ENCODE measurements around the gene MYOF.
"Not testable (repeated sequence)": the region's sequence is repeated elsewhere in the genome, so short reads cannot be mapped to it uniquely, and the experiment has no call there.

The MYOF gene

DNA sequence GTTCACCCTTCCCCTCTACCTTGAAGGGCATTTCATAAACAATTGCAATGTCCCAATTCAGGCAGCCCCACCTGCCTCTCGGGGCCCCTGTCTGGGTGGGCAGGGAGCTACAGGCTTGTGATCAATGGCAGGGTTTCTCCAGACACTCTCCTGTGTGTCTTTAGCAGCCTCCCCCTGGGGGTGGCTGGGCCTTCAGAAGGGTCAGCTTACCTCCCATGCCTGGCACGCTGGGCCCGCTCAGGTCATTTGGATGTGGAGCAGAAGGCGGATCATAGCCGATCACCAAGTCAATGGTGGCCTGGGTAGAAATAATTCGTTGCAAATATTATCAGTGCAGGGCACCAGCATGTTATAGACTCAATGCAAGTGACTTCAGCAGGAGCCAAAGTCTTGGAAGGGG is 56.3 kb downstream of the MYOF start:
- DNase-seq (ENCODE audit: low spot score): no peak

DNA sequence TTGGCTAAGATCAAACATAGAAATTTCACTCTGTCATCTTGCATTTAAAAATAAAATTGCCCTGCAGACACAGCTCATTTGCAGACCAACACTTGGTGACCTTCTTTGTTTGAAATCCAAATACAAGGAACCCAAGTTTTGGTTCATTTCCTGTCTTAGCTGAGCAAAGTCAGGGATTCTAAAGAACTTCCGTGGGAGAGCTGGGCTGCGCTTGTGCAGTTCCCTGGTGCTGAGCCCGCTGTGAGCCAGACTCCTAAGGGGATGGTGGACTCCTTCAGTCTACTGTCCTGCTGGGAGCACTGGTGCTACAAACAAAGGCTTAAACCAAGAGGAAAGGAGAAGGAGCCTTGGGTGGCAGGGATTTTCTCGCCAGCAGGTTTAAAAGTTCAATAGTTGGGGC is 60.0 kb downstream of the MYOF start:
- DNase-seq (ENCODE audit: low spot score): no peak

DNA sequence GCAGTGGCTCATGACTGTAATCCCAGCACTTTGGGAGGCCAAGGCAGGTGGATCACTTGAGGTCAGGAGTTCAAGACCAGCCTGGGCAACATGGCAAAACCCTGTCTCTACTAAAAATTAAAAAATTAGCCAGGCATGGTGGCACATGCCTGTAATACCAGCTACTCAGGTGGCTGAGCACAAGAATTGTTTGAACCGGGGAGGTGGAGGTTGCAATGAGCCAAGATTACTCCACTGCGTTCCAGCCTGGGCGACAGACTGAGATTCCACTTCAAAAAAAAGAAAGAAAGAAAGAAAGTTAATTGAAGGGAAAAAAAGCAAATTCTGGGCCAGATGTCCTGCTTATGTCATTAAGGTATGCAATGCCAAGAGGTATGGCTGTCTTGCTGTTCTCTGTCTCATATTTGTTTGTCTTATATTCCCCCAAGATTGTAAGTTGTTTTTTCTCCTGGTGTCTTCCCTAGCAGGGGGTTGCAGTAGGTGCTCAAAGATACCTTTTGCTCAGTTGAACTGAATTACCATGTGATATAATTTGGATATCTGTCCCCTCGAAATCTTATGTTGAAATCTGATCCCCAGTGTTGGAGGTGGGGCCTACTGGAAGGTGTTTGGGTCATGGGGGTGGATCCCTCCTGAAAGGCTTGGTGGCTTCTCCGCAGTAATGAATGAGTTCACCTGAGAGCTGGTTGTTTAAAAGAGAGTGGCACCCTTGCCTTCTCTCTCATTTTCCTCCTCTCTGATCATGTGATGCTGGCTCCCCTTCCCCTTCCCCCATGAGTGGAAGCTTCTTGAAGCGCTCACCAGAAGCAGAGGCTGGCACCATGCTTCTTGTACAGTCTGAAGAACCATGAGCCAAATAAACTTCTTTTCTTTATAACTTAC is 60.9 kb downstream of the MYOF start:
- no peak for DNase-seq (ENCODE audit: low spot score)

DNA sequence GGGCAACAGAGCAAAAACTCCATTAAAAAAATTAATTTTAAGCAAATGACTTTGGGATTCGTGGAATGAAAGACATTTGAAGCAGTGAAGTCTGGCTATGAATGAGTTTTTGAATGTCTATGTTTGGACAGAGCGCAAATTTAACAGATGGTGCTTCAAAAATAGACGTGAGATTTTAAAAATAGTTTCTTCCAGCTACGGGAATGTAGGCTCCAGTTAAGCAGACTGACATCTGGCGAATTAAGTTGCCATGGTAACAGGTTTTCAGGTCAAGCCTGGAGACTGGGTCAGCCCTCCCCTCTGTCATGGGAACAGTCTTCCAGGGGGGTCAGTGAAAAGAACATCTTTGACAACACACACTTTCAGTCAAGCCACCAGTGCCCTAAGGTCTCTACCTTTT is 62.0 kb downstream of the MYOF start:
- DNase-seq (ENCODE audit: low spot score): peak; percentile 48

DNA sequence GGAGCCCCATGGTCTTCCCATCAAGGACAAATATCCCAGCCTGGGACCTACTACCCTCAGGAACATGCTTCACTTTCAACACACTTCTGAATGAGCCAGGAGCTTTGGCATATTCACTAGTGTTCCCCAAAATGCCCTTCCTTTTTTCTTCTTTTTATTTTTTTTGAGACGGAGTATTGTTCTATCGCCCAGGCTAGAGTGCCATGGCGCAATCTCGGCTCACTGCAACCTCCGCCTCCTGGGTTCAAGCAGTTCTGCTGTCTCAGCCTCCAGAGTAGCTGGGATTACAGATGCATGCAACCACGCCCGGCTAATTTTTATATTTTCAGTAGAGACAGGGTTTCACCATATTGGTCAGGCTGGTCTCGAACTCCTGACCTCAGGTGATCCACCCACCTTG is 63.1 kb downstream of the MYOF start:
- DNase-seq (ENCODE audit: low spot score): not testable (repeated sequence)

DNA sequence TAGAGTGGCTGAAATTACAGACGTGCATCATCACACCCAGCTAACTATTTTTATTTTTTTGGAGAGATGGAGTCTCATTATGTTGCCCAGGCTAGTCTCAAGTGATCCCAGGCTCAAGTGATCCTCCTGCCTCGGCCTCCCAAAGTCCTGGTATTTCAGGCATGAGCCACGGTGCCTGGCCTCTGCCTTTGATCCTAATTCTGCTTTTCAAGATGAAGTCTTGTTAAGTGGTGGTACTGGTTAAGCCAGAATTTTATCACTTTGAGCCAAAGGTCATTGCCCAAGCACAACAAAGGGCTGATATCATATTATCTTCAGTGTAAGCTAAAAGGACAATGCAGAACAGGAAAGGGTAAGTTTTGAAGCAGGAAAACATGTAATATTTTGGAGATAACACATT is 64.2 kb downstream of the MYOF start:
- DNase-seq (ENCODE audit: low spot score): no peak

DNA sequence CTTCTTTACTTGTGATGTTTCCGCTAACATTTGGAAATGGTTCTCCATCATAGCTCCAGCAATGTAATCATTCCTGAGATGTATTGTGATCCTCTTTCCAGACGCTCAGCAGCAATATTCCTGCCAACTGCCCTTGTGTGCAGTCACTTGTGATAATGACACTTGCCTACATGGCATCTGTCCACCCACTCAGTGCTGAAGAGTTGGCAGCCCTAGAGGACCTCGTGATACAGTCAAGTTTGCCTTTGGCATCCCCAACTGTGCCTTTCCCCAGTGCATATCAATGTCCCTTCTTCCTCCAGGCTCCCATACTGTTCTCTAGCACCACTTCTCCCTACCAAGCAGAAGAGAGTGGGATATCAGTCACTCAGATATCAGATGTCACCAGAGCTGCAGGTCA is 64.9 kb downstream of the MYOF start:
- DNase-seq (ENCODE audit: low spot score): no peak

DNA sequence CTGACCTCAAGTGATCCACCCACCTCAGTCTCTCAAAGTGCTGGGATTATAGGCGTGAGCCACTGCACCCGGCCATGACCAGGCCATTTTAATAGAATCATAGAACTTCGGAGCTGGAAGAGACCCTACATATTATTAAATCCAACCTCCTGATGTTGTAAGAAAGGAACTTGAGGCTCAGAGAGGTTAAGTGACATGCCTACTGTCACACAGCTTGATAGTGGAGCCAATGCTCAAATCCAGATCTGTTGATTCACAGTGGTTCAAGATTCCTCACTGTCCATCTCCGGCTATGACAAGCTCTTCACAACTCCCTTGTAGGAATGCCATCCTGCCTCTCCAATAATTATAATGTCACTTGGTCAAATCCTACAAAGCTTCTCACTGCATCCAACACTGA is 65.3 kb downstream of the MYOF start:
- no peak for DNase-seq (ENCODE audit: low spot score)

DNA sequence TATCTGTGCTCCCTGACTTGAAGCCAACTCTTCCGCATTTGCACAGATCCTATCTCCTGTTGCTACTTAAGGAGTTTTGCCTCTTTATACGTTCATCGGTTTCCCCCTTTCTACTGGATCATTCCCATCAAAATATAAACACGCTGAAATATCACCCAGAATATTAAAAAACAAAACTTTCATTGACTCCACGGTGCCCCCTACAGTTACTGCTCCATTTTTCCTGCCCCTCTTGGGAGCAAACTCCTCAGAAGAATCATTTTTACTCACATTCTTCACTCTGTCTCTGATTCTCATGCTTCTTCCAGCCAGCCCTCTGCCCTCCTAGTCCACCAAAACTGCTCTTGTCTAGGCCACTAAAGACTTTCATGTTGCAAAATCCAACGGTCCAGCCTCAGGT is 66.4 kb downstream of the MYOF start:
- no peak for DNase-seq (ENCODE audit: low spot score)

DNA sequence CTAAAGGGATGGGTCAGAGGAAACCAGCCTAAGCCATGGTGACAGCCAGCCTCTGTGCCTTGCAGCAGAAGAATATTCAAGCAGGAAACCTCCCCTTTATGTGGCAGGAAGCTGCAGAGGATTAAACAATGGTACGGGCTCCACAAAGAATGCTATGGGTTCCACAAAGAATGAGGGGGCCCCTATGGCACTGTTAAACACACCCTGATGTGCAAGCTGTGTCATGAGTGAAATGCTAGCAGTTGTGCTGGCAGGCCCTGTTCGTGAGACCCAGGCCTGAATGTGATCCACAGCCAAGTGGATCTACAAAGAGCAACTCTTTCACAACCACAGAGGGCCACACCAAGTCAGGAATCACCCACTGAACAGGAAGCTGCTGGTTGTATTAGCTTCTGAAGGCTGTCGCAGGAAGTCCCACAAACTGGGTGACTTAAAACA is 68.9 kb downstream of the MYOF start:
- no peak for DNase-seq (ENCODE audit: low spot score)

DNA sequence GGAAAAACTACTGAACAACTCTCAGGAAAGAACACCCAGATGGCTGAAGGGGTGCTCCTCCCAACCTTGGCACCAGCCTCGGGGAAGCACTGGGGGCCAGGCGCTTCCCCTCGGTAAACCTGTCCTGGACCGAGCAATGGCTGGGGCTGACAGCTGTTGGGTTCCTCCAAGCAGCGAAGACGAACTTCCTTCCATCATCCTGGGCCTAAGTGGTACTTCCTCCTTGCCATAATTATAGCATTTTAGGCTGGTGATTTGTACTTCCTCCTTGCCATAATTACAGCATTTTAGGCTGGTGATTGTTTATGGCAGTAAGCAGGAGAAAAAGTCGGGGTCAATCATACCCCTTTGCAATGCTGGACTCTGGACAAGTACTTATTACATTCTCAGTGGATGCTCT is 69.3 kb downstream of the MYOF start:
- no peak for DNase-seq (ENCODE audit: low spot score)

DNA sequence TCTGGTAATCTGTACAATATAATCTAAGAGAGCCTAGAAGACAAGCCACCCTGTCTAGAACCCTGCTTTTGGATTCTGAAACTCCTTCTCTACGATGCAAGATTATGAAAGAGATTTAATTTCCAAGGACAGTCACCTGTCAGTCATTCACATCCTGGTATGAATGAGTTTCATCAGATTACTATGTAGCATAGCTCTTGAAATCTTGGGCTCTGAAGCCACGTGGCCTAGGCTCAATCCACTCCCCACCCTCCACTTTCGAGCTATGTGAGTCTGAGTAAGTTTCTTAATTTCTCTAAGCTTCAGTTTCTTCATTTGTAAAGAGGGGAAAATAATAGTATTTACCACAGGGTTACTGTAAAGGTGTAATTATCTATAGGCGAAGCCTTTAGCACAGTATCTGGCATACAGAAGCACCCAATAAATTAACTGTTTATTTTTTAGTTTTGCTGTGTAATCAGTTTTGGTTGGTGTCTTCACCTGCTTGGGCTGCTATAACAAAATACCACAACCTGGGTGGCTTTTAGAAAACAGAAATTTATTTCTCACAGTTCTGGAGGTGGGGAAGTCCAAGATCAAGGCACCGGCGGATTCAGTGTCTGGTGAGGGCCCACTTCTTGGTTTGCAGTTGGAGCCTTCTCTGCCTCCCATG is 71.3 kb downstream of the MYOF start:
- no peak for DNase-seq (ENCODE audit: low spot score)

DNA sequence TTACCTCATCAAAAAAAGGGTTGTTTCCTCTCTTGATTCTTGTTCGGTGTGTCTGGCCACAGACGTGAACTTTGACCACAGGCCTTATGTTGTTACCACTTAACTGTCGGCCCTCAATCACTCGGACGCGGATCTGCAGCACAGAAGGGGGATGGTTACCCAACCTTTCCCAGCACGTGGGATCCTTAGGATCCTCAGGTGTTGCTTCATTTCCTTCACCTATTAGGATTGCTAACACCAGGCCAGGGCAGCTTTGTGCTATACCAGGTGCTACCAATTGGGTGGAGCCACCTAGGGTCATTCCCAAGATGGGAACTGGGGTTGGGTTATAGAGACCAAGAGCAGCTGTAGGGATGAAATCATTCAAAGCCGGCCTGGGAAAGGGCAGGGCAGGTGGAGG is 73.4 kb downstream of the MYOF start:
- DNase-seq (ENCODE audit: low spot score): no peak

DNA sequence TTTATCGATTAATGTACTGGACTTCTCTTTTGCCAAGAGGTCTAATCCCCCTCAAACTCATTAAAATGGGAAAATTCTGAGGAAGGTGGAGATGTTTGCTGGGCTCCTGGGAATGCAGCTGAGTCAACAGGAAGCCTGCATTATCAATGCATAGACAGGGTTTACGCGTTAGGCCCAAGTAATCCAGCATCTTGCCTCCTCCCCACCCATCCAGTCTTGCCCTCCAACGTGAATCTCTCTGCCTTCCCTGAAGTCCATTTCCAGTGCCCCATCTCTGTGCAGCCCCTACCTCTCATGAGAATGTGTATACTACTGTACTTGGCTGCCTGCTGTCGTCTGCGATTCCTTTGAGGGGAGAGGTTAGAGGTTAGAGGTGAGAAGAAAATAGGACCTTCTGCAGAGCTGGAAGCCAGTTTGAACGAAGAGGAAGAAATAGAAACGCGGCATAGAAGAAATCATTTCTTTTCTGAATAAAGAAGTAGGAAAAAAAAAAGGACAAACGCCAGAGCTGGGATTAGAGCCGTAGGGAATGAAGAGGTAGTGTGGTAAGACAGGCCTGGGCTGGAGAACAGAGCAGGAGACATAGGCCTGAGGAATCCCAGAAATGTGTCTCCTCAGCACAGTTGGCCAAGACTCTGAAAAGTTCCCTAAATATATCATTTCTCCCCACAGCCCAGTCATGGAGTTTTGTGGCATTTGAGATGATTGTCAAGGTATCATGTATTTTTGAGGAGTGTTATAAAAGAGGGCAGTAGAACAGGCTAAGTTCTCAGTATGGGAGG is 75.6 kb downstream of the MYOF start:
- DNase-seq (ENCODE audit: low spot score): peak; percentile 35

DNA sequence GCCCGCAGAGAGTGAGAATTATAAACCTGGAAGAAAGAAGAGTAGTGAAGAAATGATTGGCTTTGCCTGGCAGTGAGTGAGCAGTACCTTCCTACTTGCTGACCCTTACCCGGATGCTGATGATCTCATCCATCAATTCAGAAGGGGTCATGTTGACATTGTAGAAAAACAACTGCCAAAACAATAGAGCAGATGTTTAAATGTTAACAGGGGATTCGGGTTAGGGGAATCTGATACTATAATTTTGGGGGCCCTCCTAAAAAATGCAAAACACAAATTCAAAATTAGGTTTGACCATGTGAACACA is 78.1 kb downstream of the MYOF start:
- no peak for DNase-seq (ENCODE audit: low spot score)

DNA sequence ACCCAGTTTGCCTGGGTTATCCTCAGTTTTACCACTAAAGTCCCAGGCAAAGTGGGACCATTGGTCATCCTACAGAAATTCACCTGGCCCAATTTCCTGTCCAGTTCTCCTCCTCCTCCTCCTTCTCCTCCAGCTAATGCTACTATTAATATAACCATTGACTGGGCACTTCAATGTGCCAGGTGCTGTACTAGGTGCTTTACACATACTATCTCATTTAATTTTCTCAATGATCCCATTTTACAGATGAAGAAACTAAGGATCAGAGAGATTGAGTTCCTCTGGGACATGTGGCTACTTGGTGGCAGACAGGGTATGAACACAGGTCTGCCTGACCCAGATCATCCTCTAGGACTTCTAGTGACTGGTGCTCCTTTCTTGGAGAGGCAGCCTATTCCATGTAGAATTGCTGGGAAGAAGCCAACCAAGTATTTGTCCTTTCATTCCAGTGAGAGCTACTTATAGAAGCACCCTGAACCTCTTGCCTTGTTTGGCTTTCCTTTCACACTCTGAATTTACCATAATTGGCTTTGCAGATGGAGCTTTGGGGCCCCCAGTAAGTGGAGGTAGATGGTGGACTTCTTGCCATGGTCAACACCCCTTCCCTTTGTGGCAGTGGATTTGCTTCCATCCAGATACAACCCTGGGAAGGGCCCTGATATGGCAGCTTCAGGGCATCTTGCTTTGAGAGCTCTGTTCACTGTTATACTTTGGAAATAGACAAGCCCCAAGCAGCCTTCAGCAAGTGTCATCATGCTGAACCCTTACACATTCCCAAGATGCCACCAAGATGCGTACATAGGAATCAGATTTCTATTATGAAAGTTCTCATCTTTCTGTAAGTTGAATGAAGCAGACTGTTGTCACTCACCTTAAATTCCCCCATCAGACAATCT is 78.7 kb downstream of the MYOF start:
- DNase-seq (ENCODE audit: low spot score): no peak

DNA sequence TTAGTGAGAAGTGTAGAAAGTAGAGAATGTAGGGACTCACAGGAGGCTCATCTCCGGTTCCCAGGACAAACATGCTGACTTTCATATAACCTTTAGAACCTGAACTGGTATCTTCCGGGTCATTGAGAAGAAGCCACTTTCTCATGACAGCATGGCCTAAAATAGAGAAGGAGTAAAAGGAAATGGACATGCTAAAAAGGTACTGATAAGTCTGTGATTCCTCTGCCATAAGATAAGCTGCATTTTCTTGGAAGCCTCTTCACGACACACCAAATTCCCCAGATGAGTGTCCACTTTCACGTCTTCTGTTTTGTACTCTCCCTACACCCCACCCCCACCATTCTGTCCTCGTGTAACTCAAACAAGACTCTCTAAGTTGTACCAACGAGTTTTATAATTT is 79.9 kb downstream of the MYOF start:
- no peak for DNase-seq (ENCODE audit: low spot score)

DNA sequence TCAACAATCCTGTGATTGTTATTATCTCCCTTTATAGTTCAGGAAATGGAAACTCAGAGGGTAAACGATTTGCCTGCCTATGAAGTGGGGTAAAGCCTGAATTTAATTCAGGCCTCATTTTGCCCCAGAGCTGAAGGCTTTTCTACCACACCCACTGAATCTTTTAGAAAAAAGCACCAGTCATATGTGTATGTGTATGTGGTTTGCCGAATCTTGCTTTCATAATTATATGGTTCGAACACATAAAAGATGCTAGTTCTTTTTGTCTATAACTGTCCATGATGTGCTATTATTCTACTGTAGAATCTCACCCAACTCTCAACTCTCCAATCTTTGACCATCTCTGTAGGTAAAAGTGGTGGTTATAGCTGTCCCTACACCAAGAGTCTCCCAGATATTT is 83.6 kb downstream of the MYOF start:
- no peak for DNase-seq (ENCODE audit: low spot score)

DNA sequence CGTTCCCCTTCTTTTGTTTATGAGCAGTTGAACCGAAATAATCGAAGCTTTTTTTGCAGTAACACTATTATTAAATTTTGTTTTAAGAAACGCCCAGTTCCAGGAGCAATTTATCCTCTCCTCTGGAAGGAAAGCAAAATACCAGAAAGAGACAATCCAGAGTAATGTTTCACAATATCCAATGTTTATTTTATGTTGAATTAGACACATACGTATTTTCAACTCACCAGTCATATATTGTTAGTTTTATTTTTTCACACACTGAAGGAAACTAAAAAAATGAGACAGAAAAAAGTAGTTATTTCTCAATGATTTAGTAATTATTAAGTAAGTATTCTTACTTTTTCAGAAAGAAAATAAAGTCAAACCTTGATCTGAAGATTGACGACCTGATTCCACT is 85.1 kb downstream of the MYOF start:
- no peak for DNase-seq (ENCODE audit: low spot score)

DNA sequence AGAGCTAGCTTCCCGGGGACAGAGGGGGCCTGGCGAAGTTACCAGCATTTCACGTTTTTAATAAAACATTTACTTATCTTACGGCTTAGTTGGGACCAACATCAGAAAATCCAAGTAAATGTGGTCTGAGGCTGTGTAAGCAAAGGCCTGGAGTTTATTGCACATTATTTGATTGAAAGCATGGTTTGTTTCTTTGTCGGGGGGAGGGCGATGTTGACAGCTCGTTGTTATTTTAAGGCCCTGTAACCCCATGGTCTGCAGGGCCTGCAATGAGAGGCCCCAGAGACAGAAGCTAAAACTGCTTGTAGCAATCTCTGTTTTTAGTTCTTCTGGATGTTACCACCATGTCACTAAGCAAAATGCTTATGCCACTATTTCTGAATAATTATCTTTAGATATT is 88.9 kb downstream of the MYOF start:
- DNase-seq (ENCODE audit: low spot score): no peak

DNA sequence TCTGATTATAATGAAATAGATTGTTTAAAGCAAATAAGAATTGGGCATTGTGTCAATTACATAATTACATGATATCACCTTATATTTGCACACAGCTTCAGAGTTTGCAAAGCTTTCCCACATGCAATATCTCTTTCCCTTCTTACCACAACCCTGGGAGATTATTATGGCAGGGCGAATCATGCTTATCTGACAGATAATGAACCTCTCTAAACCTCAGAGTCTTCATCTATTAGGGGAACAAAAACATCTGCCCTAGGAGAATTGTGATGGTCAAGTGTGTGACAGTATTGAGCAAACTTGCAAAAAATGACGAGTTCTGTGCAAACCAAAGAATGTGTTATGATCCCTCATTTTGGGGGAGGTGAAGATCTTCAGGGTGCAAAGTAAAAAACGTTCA is 90.0 kb downstream of the MYOF start:
- no peak for DNase-seq (ENCODE audit: low spot score)

Measured in iPS-NIHi11 (cell line).